Ishikawa (cell line): ENCODE measurements around the gene PCDH9.

ENCODE experiments used
- CREB1 ChIP-seq: IDR thresholded peaks from 2 replicates; pipeline ENCODE4 v1.6.1; 2012; ENCODE audit warnings: low read depth
- EGR1 ChIP-seq: IDR thresholded peaks from 2 replicates; pipeline ENCODE4 v1.6.1; 2012
- RAD21 ChIP-seq: IDR thresholded peaks from 2 replicates; pipeline ENCODE4 v1.6.1; 2012; ENCODE audit warnings: low read depth
- REST ChIP-seq: IDR thresholded peaks from 2 replicates; pipeline ENCODE4 v1.6.1; 2012; ENCODE audit warnings: low read depth, mild to moderate bottlenecking
- TCF12 ChIP-seq: IDR thresholded peaks from 2 replicates; pipeline ENCODE4 v1.6.1; 2012; ENCODE audit warnings: low read depth
- TEAD4 ChIP-seq: IDR thresholded peaks from 2 replicates; pipeline ENCODE4 v1.6.1; 2012
- YY1 ChIP-seq: IDR thresholded peaks from 2 replicates; pipeline ENCODE4 v1.6.1; 2012; ENCODE audit warnings: low read depth

- TF ChIP-seq TEAD4 = no peak
- no peak for TF ChIP-seq EGR1
- TF ChIP-seq REST = no peak
- no peak for TF ChIP-seq TCF12
- TF ChIP-seq YY1 = no peak
- TF ChIP-seq CREB1 = no peak
- TF ChIP-seq RAD21 = no peak
These were observed 612.4 kb downstream of the PCDH9 start for GRCh38 chr13:66617786-66618185.
